Measurements from ENCODE around the gene TNS3.

TNS3 gene

GRCh38 chr7:47559306-47560220 is 22.3 kb downstream of the TNS3 start:
- Histone ChIP-seq H3K4me3 (ENCODE audit: low read depth, low read length) (no peak overlapping the region), H3K36me3 (ENCODE audit: insufficient read depth, low read length) (peaks cover 9% of the 10 kb centered on the region), H3K79me2 (ENCODE audit: control insufficient read depth, insufficient read depth, low read length, unreplicated experiment) (peaks cover 73% of the 10 kb centered on the region), H3K27ac (ENCODE audit: low read depth, low read length) (no peak overlapping the region), H3K27me3 (ENCODE audit: insufficient read depth, low read length) (no peaks in the 10 kb centered on the region), H2AFZ (ENCODE audit: low read length, unreplicated experiment) (no peak overlapping the region), H3K4me1 (ENCODE audit: control insufficient read depth, insufficient read depth, low read length, unreplicated experiment) (peaks cover 31% of the 10 kb centered on the region)

- Histone ChIP-seq H3K27me3 (ENCODE audit: insufficient read depth, low read length) (no peaks in the 10 kb centered on the region), H3K4me3 (ENCODE audit: low read depth, low read length) (no peak overlapping the region), H3K79me2 (ENCODE audit: control insufficient read depth, insufficient read depth, low read length, unreplicated experiment) (peaks cover 65% of the 10 kb centered on the region), H3K36me3 (ENCODE audit: insufficient read depth, low read length) (peaks cover 5% of the 10 kb centered on the region; the same call in 1 of the 2 replicates), H3K27ac (ENCODE audit: low read depth, low read length) (peak overlapping the region; percentile 44), H2AFZ (ENCODE audit: low read length, unreplicated experiment) (no peak overlapping the region), H3K4me1 (ENCODE audit: control insufficient read depth, insufficient read depth, low read length, unreplicated experiment) (peaks cover 38% of the 10 kb centered on the region)
Observed at GRCh38 chr7:47557694-47558670, 23.9 kb downstream of the TNS3 start.

GRCh38 chr7:47557317-47557693 is 24.6 kb downstream of the TNS3 start:
- Histone ChIP-seq H3K27me3 (ENCODE audit: insufficient read depth, low read length) (no peaks in the 10 kb centered on the region), H2AFZ (ENCODE audit: low read length, unreplicated experiment) (no peak overlapping the region), H3K4me1 (ENCODE audit: control insufficient read depth, insufficient read depth, low read length, unreplicated experiment) (peaks cover 45% of the 10 kb centered on the region), H3K36me3 (ENCODE audit: insufficient read depth, low read length) (peaks cover 5% of the 10 kb centered on the region; the same call in 1 of the 2 replicates), H3K4me3 (ENCODE audit: low read depth, low read length) (no peak overlapping the region), H3K27ac (ENCODE audit: low read depth, low read length) (peak overlapping the region; percentile 44), H3K79me2 (ENCODE audit: control insufficient read depth, insufficient read depth, low read length, unreplicated experiment) (peaks cover 63% of the 10 kb centered on the region)

- H3K79me2 ChIP-seq (ENCODE audit: control insufficient read depth, insufficient read depth, low read length, unreplicated experiment) = peaks cover 62% of the 10 kb centered on the region
- peaks cover 5% of the 10 kb centered on the region; the same call in 1 of the 2 replicates for H3K36me3 ChIP-seq (ENCODE audit: insufficient read depth, low read length)
Observed at GRCh38 chr7:47556511-47557180, 25.3 kb downstream of the TNS3 start.

GRCh38 chr7:47553309-47553708 is 28.6 kb downstream of the TNS3 start:
- Histone ChIP-seq H3K36me3 (ENCODE audit: insufficient read depth, low read length) (peaks cover 3% of the 10 kb centered on the region; the same call in 1 of the 2 replicates), H3K79me2 (ENCODE audit: control insufficient read depth, insufficient read depth, low read length, unreplicated experiment) (peaks cover 53% of the 10 kb centered on the region), H3K27ac (ENCODE audit: low read depth, low read length) (no peak overlapping the region), H3K27me3 (ENCODE audit: insufficient read depth, low read length) (no peaks in the 10 kb centered on the region), H2AFZ (ENCODE audit: low read length, unreplicated experiment) (no peak overlapping the region), H3K4me3 (ENCODE audit: low read depth, low read length) (no peak overlapping the region), H3K4me1 (ENCODE audit: control insufficient read depth, insufficient read depth, low read length, unreplicated experiment) (peaks cover 51% of the 10 kb centered on the region)

More at GRCh38 chr7:47556511-47557180, 25.3 kb downstream of the TNS3 start:
- Histone ChIP-seq H2AFZ (ENCODE audit: low read length, unreplicated experiment) (no peak overlapping the region), H3K4me1 (ENCODE audit: control insufficient read depth, insufficient read depth, low read length, unreplicated experiment) (peaks cover 49% of the 10 kb centered on the region), H3K4me3 (ENCODE audit: low read depth, low read length) (no peak overlapping the region), H3K27me3 (ENCODE audit: insufficient read depth, low read length) (no peaks in the 10 kb centered on the region), H3K27ac (ENCODE audit: low read depth, low read length) (peak overlapping the region; percentile 50)

- Histone ChIP-seq H3K27ac (ENCODE audit: low read depth, low read length) (0 out of 2 replicates have a peak overlapping the region, but pooled peaks have one; percentile 22), H3K4me3 (ENCODE audit: low read depth, low read length) (no peak overlapping the region), H3K27me3 (ENCODE audit: insufficient read depth, low read length) (no peaks in the 10 kb centered on the region), H2AFZ (ENCODE audit: low read length, unreplicated experiment) (no peak overlapping the region), H3K79me2 (ENCODE audit: control insufficient read depth, insufficient read depth, low read length, unreplicated experiment) (peaks cover 51% of the 10 kb centered on the region), H3K4me1 (ENCODE audit: control insufficient read depth, insufficient read depth, low read length, unreplicated experiment) (peaks cover 50% of the 10 kb centered on the region), H3K36me3 (ENCODE audit: insufficient read depth, low read length) (peaks cover 3% of the 10 kb centered on the region; the same call in 1 of the 2 replicates)
Observed at GRCh38 chr7:47552621-47553020, 29.3 kb downstream of the TNS3 start.

- Histone ChIP-seq H3K27me3 (ENCODE audit: insufficient read depth, low read length) (no peaks in the 10 kb centered on the region), H3K79me2 (ENCODE audit: control insufficient read depth, insufficient read depth, low read length, unreplicated experiment) (peaks cover 46% of the 10 kb centered on the region), H3K4me3 (ENCODE audit: low read depth, low read length) (no peak overlapping the region), H3K4me1 (ENCODE audit: control insufficient read depth, insufficient read depth, low read length, unreplicated experiment) (peaks cover 42% of the 10 kb centered on the region), H3K36me3 (ENCODE audit: insufficient read depth, low read length) (peaks cover 3% of the 10 kb centered on the region; the same call in 1 of the 2 replicates), H3K27ac (ENCODE audit: low read depth, low read length) (0 out of 2 replicates have a peak overlapping the region, but pooled peaks have one; percentile 22), H2AFZ (ENCODE audit: low read length, unreplicated experiment) (no peak overlapping the region)
Observed at GRCh38 chr7:47551668-47552440, 30.1 kb downstream of the TNS3 start.

- H3K4me3 ChIP-seq (ENCODE audit: low read depth, low read length) = no peak overlapping the region
- H3K27ac ChIP-seq (ENCODE audit: low read depth, low read length) = no peak overlapping the region
- peaks cover 33% of the 10 kb centered on the region for H3K4me1 ChIP-seq (ENCODE audit: control insufficient read depth, insufficient read depth, low read length, unreplicated experiment)
- no peak overlapping the region for H2AFZ ChIP-seq (ENCODE audit: low read length, unreplicated experiment)
- H3K79me2 ChIP-seq (ENCODE audit: control insufficient read depth, insufficient read depth, low read length, unreplicated experiment) = peaks cover 42% of the 10 kb centered on the region
- no peaks in the 10 kb centered on the region for H3K27me3 ChIP-seq (ENCODE audit: insufficient read depth, low read length)
- peaks cover 2% of the 10 kb centered on the region; the same call in 1 of the 2 replicates for H3K36me3 ChIP-seq (ENCODE audit: insufficient read depth, low read length)
Observed at GRCh38 chr7:47550788-47551470, 31.0 kb downstream of the TNS3 start.

- Histone ChIP-seq H3K27ac (ENCODE audit: low read depth, low read length) (no peak overlapping the region), H3K79me2 (ENCODE audit: control insufficient read depth, insufficient read depth, low read length, unreplicated experiment) (peaks cover 38% of the 10 kb centered on the region), H2AFZ (ENCODE audit: low read length, unreplicated experiment) (no peak overlapping the region), H3K4me3 (ENCODE audit: low read depth, low read length) (no peak overlapping the region), H3K27me3 (ENCODE audit: insufficient read depth, low read length) (no peaks in the 10 kb centered on the region), H3K4me1 (ENCODE audit: control insufficient read depth, insufficient read depth, low read length, unreplicated experiment) (peaks cover 30% of the 10 kb centered on the region), H3K36me3 (ENCODE audit: insufficient read depth, low read length) (no peaks in the 10 kb centered on the region)
Observed at GRCh38 chr7:47549916-47550315, 32.0 kb downstream of the TNS3 start.
